ENCODE results near the gene CTNND2. TPM values are rescaled to one million over a fixed set of nuclear protein-coding genes. Genes with fewer than 3 reads are reported as not detected.
"Not testable (repeated sequence)": the region's sequence is repeated elsewhere in the genome, so short reads cannot be mapped to it uniquely, and the experiment has no call there.

The CTNND2 gene
- total RNA-seq, 1 experiment from 2014 or later, result not detected

GRCh38 chr5:11617080-11617479, 287.2 kb downstream of the CTNND2 start:
- Mint-ChIP-seq H3K9me3 (ENCODE audit: unreplicated experiment) (no peaks in the 10 kb centered on the region), H3K27me3 (ENCODE audit: insufficient read depth, unreplicated experiment) (peaks cover 23% of the 10 kb centered on the region), H3K4me3 (ENCODE audit: unreplicated experiment) (no peak overlapping the region), H3K4me1 (ENCODE audit: insufficient read depth, unreplicated experiment) (peaks cover 12% of the 10 kb centered on the region), H3K36me3 (ENCODE audit: insufficient read depth, unreplicated experiment) (no peaks in the 10 kb centered on the region), H3K27ac (ENCODE audit: low read depth, unreplicated experiment) (no peak overlapping the region)
- intact Hi-C loops (cut with micrococcal nuclease), result loop anchor here (5.0 kb wide), 1 partner anchor 1860 kb away; no protein-coding TSS in a partner anchor
- ChIA-PET CTCF (interaction anchor here (0.6 to 2.4 kb wide), 4 partner anchors 161 to 914 kb away, joined by 3 to 8 read pairs (median 4); no protein-coding TSS in a partner anchor), POLR2A (no interaction called here)
- DNase-seq (ENCODE audit: unreplicated experiment), result peak; percentile 36
- no TSS peak for BruUV-seq (replicated peaks)
- TF ChIP-seq, protein P1, sequence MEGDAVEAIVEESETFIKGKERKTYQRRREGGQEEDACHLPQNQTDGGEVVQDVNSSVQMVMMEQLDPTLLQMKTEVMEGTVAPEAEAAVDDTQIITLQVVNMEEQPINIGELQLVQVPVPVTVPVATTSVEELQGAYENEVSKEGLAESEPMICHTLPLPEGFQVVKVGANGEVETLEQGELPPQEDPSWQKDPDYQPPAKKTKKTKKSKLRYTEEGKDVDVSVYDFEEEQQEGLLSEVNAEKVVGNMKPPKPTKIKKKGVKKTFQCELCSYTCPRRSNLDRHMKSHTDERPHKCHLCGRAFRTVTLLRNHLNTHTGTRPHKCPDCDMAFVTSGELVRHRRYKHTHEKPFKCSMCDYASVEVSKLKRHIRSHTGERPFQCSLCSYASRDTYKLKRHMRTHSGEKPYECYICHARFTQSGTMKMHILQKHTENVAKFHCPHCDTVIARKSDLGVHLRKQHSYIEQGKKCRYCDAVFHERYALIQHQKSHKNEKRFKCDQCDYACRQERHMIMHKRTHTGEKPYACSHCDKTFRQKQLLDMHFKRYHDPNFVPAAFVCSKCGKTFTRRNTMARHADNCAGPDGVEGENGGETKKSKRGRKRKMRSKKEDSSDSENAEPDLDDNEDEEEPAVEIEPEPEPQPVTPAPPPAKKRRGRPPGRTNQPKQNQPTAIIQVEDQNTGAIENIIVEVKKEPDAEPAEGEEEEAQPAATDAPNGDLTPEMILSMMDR (IDR thresholded peaks at IDR 0.05; ENCODE audit: unreplicated experiment), result no peak

GRCh38 chr5:11616624-11617023, 287.6 kb downstream of the CTNND2 start:
- CTCF ChIA-PET; DNase-seq (ENCODE audit: unreplicated experiment); H3K4me3 Mint-ChIP-seq (ENCODE audit: unreplicated experiment); H3K9me3 Mint-ChIP-seq (ENCODE audit: unreplicated experiment); BruUV-seq (replicated peaks); H3K27ac Mint-ChIP-seq (ENCODE audit: low read depth, unreplicated experiment); POLR2A ChIA-PET; H3K36me3 Mint-ChIP-seq (ENCODE audit: insufficient read depth, unreplicated experiment): not testable (repeated sequence)
- H3K27me3 Mint-ChIP-seq (ENCODE audit: insufficient read depth, unreplicated experiment), result peaks cover 23% of the 10 kb centered on the region
- H3K4me1 Mint-ChIP-seq (ENCODE audit: insufficient read depth, unreplicated experiment), result peaks cover 12% of the 10 kb centered on the region
- intact Hi-C loops (cut with micrococcal nuclease), result loop anchor here (5.0 kb wide), 1 partner anchor 1861 kb away; no protein-coding TSS in a partner anchor

DNA sequence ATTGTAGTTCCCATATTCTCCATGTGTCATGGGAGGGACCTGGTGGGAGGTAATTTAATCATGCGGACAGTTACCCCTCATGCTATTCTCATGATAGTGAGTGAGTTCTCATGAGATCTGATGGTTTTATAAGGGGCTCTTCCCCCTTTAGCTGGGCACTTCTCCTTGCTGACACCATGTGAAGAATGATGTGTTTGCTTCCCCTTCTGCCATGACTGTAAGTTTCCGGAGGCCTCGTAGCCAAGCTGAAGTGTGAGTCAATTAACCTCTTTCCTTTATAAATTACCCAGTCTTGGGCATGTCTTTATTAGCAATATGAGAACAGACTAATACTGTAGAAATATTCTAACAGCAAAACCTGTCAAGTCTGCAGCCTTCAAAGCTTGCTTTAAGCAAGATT, 293.2 kb downstream of the CTNND2 start:
- H3K27ac Mint-ChIP-seq (ENCODE audit: low read depth, unreplicated experiment), result no peak overlapping the region
- no TSS peak for BruUV-seq (replicated peaks)
- intact Hi-C loops (cut with micrococcal nuclease), result no loop called here
- ChIA-PET CTCF (interaction anchor here (0.6 kb wide), 2 partner anchors 1042 to 1122 kb away, joined by 3 to 4 read pairs; no protein-coding TSS in a partner anchor), POLR2A (no interaction called here)
- no peaks in the 10 kb centered on the region for H3K4me1 Mint-ChIP-seq (ENCODE audit: insufficient read depth, unreplicated experiment)
- H3K9me3 Mint-ChIP-seq (ENCODE audit: unreplicated experiment), result no peaks in the 10 kb centered on the region
- H3K36me3 Mint-ChIP-seq (ENCODE audit: insufficient read depth, unreplicated experiment), result no peaks in the 10 kb centered on the region
- TF ChIP-seq, protein P1 (IDR thresholded peaks at IDR 0.05; ENCODE audit: unreplicated experiment), result no peak
- peaks cover 2% of the 10 kb centered on the region for H3K27me3 Mint-ChIP-seq (ENCODE audit: insufficient read depth, unreplicated experiment)
- no peak overlapping the region for H3K4me3 Mint-ChIP-seq (ENCODE audit: unreplicated experiment)
- DNase-seq (ENCODE audit: unreplicated experiment), result no peak

DNA sequence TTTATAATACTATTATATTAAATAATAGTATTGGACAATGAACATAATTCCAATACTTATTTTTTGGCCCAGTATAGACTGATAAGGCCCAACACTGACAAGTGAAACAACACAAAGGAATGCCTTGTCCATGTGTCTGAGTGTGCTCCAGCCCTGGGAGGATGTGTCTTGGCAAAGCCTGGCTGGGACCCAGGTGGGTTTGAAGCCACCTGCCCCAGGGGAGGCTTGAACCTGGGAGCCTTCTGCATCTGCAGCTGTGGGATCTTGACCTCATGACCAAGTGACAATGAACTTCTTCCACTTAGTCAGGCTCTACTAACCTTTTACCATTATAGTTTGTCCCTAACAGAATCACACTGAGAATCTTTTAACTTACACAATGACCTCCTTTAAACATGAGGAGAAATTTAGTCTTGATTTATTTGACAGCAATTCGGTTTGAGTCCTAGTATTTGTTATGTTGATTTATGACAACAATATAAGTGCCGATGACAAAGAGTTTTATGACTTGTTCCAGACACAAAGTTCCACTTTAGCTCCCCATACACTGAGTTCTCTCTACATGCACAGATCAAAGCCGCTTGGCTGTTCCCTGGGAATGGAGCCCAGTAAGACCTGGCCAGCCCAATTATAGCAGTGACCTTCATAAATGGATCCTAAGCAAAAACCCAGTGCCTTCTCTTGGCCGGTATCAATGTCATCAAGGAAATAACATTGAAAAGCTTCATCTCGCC, 294.5 kb downstream of the CTNND2 start:
- H3K4me3 Mint-ChIP-seq (ENCODE audit: unreplicated experiment), result no peak overlapping the region
- no peaks in the 10 kb centered on the region for H3K36me3 Mint-ChIP-seq (ENCODE audit: insufficient read depth, unreplicated experiment)
- CTCF ChIA-PET, result interaction anchor here (0.7 to 1.1 kb wide), 2 partner anchors 343 to 751 kb away, joined by 3 to 4 read pairs; no protein-coding TSS in a partner anchor
- H3K27me3 Mint-ChIP-seq (ENCODE audit: insufficient read depth, unreplicated experiment), result no peaks in the 10 kb centered on the region
- H3K27ac Mint-ChIP-seq (ENCODE audit: low read depth, unreplicated experiment), result no peak overlapping the region
- intact Hi-C loops (cut with micrococcal nuclease), result no loop called here
- no peaks in the 10 kb centered on the region for H3K4me1 Mint-ChIP-seq (ENCODE audit: insufficient read depth, unreplicated experiment)
- DNase-seq (ENCODE audit: unreplicated experiment), result no peak
- no TSS peak for BruUV-seq (replicated peaks)
- no peaks in the 10 kb centered on the region for H3K9me3 Mint-ChIP-seq (ENCODE audit: unreplicated experiment)
- TF ChIP-seq, protein P1 (IDR thresholded peaks at IDR 0.05; ENCODE audit: unreplicated experiment), result no peak
- POLR2A ChIA-PET, result no interaction called here

Data from MCF 10A (cell line).